Ishikawa (cell line): ENCODE results near the gene HK2.

Experiments used
- CREB1 ChIP-seq: IDR thresholded peaks from 2 replicates; pipeline ENCODE4 v1.6.1; 2012; ENCODE audit warnings: low read depth
- EP300 ChIP-seq: IDR thresholded peaks from 2 replicates; pipeline ENCODE4 v1.6.1; 2012; ENCODE audit warnings: borderline replicate concordance
- FOXM1 ChIP-seq: IDR thresholded peaks from 2 replicates; pipeline ENCODE4 v1.6.1; 2012; ENCODE audit warnings: low read depth, borderline replicate concordance
- REST ChIP-seq: IDR thresholded peaks from 2 replicates; pipeline ENCODE4 v1.6.1; 2012; ENCODE audit warnings: low read depth, mild to moderate bottlenecking
- TAF1 ChIP-seq: IDR thresholded peaks from 2 replicates; pipeline ENCODE4 v1.6.1; 2012; ENCODE audit warnings: low read depth, mild to moderate bottlenecking
- TEAD4 ChIP-seq: IDR thresholded peaks from 2 replicates; pipeline ENCODE4 v1.6.1; 2012

- no peak for TF ChIP-seq TEAD4
- TF ChIP-seq FOXM1 = no peak
- no peak for TF ChIP-seq REST
- TF ChIP-seq TAF1 = no peak
- TF ChIP-seq CREB1 = no peak
- TF ChIP-seq EP300 = no peak
These were observed 60.5 kb downstream of the HK2 start for GRCh38 chr2:74894272-74894981.
